ENCODE measurements around the gene TRIM16.
"Not testable (repeated sequence)": the region's sequence is repeated elsewhere in the genome, so short reads cannot be mapped to it uniquely, and the experiment has no call there.

The TRIM16 gene

GRCh38 chr17:15652960-15653359, 31.2 kb downstream of the TRIM16 start:
- H3K4me1 ChIP-seq (ENCODE audit: control insufficient read depth in 1 of 2, insufficient read depth in 1 of 2, low read depth in 1 of 2, low read length in 1 of 2): peaks cover 23 to 29% of the 10 kb centered on the region in 2 experiments
- no peak for TF ChIP-seq CTCF (IDR thresholded peaks at IDR 0.05)
- H3K4me3 ChIP-seq (ENCODE audit: low read depth in 1 of 2, low read length in 1 of 2): no peak overlapping the region
- no peak overlapping the region for H3K27ac ChIP-seq
- no peaks in the 10 kb centered on the region for H3K27me3 ChIP-seq
- no peaks in the 10 kb centered on the region for H3K36me3 ChIP-seq
- no peaks in the 10 kb centered on the region for H3K9me3 ChIP-seq

- H3K4me3 ChIP-seq (ENCODE audit: low read depth in 1 of 2, low read length in 1 of 2): peak overlapping the region; percentile 32 to 50
- no peaks in the 10 kb centered on the region for H3K9me3 ChIP-seq
- peak overlapping the region; percentile 45 for H3K27ac ChIP-seq
- H3K4me1 ChIP-seq (ENCODE audit: control insufficient read depth in 1 of 2, insufficient read depth in 1 of 2, low read depth in 1 of 2, low read length in 1 of 2): peaks cover 23 to 29% of the 10 kb centered on the region in 2 experiments
- no peaks in the 10 kb centered on the region for H3K27me3 ChIP-seq
- H3K36me3 ChIP-seq: no peaks in the 10 kb centered on the region
- no peak for TF ChIP-seq CTCF (IDR thresholded peaks at IDR 0.05)
Measured at GRCh38 chr17:15651583-15652110, 32.5 kb downstream of the TRIM16 start.

- Histone ChIP-seq H3K27ac (peak overlapping the region; percentile 45), H3K4me1 (ENCODE audit: control insufficient read depth in 1 of 2, insufficient read depth in 1 of 2, low read depth in 1 of 2, low read length in 1 of 2) (peaks cover 23 to 29% of the 10 kb centered on the region in 2 experiments), H3K36me3 (no peaks in the 10 kb centered on the region), H3K9me3 (no peaks in the 10 kb centered on the region), H3K4me3 (ENCODE audit: low read depth in 1 of 2, low read length in 1 of 2) (peak overlapping the region; percentile 32 to 50), H3K27me3 (no peaks in the 10 kb centered on the region)
- no peak for TF ChIP-seq CTCF (IDR thresholded peaks at IDR 0.05)
Measured at GRCh38 chr17:15650741-15651582, 33.1 kb downstream of the TRIM16 start.

GRCh38 chr17:15649861-15650421, 34.2 kb downstream of the TRIM16 start:
- no peaks in the 10 kb centered on the region for H3K36me3 ChIP-seq
- peaks cover 23 to 29% of the 10 kb centered on the region in 2 experiments for H3K4me1 ChIP-seq (ENCODE audit: control insufficient read depth in 1 of 2, insufficient read depth in 1 of 2, low read depth in 1 of 2, low read length in 1 of 2)
- no peak for TF ChIP-seq CTCF (IDR thresholded peaks at IDR 0.05)
- H3K4me3 ChIP-seq (ENCODE audit: low read depth in 1 of 2, low read length in 1 of 2): no peak overlapping the region
- H3K27me3 ChIP-seq: no peaks in the 10 kb centered on the region
- H3K27ac ChIP-seq: no peak overlapping the region
- no peaks in the 10 kb centered on the region for H3K9me3 ChIP-seq

- no peak overlapping the region for H3K27ac ChIP-seq
- H3K4me1 ChIP-seq (ENCODE audit: control insufficient read depth in 1 of 2, insufficient read depth in 1 of 2, low read depth in 1 of 2, low read length in 1 of 2): peaks cover 23 to 25% of the 10 kb centered on the region in 2 experiments
- H3K4me3 ChIP-seq (ENCODE audit: low read depth in 1 of 2, low read length in 1 of 2): no peak overlapping the region
- no peaks in the 10 kb centered on the region for H3K9me3 ChIP-seq
- no peaks in the 10 kb centered on the region for H3K36me3 ChIP-seq
- no peaks in the 10 kb centered on the region for H3K27me3 ChIP-seq
- no peak for TF ChIP-seq CTCF (IDR thresholded peaks at IDR 0.05)
Measured at GRCh38 chr17:15648386-15648785, 35.7 kb downstream of the TRIM16 start.

- not testable (repeated sequence) for H3K4me3 ChIP-seq (ENCODE audit: low read depth in 1 of 2, low read length in 1 of 2); H3K27ac ChIP-seq; H3K9me3 ChIP-seq
Measured at GRCh38 chr17:15645942-15646312, 38.2 kb downstream of the TRIM16 start.

GRCh38 chr17:15645099-15645941, 38.8 kb downstream of the TRIM16 start:
- H3K36me3 ChIP-seq; H3K4me1 ChIP-seq (ENCODE audit: control insufficient read depth in 1 of 2, insufficient read depth in 1 of 2, low read depth in 1 of 2, low read length in 1 of 2); H3K9me3 ChIP-seq; H3K4me3 ChIP-seq (ENCODE audit: low read depth in 1 of 2, low read length in 1 of 2); H3K27ac ChIP-seq; H3K27me3 ChIP-seq: not testable (repeated sequence)

More at GRCh38 chr17:15645942-15646312, 38.2 kb downstream of the TRIM16 start:
- peaks cover 13 to 15% of the 10 kb centered on the region in 2 experiments for H3K4me1 ChIP-seq (ENCODE audit: control insufficient read depth in 1 of 2, insufficient read depth in 1 of 2, low read depth in 1 of 2, low read length in 1 of 2)
- not testable (repeated sequence) for H3K27me3 ChIP-seq, H3K36me3 ChIP-seq

Data from neutrophil (primary cell).